ENCODE data around the gene MCF2L. TPM values are rescaled to one million over a fixed set of nuclear protein-coding genes. Genes with fewer than 3 reads are reported as not detected.
A peak's percentile ranks its signal among the peaks of the same experiment; 100 is the strongest.

MCF2L gene
- total RNA-seq, 1 donor from 2014 or later, result 16.5 TPM

DNA sequence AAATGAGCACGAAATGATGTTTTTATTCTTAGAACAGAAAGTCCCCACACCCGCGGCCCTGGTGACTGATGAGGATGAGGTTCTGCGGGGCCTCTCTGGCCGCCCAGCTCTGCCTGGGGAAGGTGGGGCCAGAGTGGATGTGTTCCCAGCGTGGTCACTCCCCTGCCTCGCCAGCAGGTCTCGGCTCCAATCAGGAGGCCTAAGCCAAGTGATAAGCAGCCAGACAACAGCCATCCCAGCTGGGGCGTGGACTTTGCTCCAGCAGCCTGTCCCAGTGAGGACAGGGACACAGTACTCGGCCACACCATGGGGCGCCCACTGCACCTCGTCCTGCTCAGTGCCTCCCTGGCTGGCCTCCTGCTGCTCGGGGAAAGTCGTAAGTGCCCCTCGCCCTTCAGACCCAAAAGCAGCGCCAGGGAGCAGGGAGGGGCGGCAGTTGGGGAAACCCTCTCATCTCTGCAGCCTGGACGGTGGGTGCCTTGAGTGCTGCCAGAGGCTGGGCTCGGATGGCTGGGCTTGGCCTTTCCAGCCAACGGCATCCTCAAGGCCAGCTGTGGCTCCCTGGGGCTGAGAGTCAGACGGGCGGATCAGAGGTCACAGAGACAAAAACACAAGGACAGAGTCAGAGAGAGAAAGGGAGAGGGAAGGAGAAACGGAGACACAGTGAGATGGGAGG is 153.7 kb downstream of the MCF2L start, which contains the start of gene F10:
TSS of gene F10 (plus strand) at position 250 of the 676 bp plus-strand sequence. CDS start at position 307, 57 bp downstream.
- no peaks in the 10 kb centered on the region for H3K4me1 Mint-ChIP-seq (ENCODE audit: unreplicated experiment)

DNA sequence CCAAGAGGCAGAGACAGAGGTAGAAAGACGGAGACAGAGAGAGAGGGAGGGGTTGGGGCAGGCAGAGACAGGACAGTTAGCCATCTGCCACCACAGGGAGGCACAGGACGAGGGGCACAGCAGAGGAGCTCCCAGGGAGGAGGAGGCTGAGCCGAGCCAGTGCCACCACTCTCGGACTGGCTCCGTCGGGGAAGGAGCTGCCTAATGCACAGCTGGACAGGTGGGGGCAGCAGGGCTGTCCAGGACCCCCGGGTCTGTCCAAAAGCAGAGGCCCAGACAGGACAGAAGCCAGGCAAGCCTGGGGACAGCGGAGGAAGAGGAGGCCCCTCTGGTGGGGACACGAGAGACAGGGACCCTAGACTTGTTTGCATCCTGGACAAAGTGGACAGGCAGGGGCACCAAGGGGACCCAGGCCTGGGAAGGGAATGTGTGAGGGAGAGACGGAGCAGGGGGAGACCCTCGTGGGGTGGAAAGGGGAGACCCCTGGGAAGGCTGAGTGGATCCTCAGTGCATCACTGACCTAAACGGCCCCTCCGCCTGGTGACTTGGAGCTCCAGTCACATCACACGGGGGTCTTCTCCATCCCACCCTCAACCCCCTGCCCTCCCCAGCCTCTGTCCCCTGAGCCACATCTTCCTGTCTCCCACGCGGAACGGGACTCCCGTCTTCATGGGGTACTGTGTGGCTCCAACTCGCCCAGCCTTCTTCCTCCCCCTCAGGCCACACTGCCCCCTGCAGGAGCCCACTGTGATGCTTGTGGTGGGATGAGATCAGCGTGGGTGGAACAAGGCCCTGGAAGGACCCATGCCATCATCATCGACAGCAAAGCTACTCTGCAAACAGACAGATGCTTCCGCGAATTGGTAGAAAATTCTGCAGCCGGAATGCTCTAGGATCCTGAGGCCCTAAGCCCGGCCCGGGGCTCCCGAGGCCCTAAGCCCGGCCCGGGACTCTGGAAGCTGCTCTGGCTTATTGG is 154.5 kb downstream of the MCF2L start:
- Mint-ChIP-seq H3K27me3 (ENCODE audit: unreplicated experiment) (peaks cover 13% of the 10 kb centered on the region), H3K36me3 (ENCODE audit: low read depth, unreplicated experiment) (peaks cover 4% of the 10 kb centered on the region), H3K9me3 (ENCODE audit: unreplicated experiment) (no peaks in the 10 kb centered on the region), H3K4me1 (ENCODE audit: unreplicated experiment) (no peaks in the 10 kb centered on the region), H3K27ac (ENCODE audit: unreplicated experiment) (no peak overlapping the region), H3K4me3 (ENCODE audit: unreplicated experiment) (no peak overlapping the region)
- DNase-seq (ENCODE audit: low spot score), result peak; percentile 38
- TF ChIP-seq, protein P1, sequence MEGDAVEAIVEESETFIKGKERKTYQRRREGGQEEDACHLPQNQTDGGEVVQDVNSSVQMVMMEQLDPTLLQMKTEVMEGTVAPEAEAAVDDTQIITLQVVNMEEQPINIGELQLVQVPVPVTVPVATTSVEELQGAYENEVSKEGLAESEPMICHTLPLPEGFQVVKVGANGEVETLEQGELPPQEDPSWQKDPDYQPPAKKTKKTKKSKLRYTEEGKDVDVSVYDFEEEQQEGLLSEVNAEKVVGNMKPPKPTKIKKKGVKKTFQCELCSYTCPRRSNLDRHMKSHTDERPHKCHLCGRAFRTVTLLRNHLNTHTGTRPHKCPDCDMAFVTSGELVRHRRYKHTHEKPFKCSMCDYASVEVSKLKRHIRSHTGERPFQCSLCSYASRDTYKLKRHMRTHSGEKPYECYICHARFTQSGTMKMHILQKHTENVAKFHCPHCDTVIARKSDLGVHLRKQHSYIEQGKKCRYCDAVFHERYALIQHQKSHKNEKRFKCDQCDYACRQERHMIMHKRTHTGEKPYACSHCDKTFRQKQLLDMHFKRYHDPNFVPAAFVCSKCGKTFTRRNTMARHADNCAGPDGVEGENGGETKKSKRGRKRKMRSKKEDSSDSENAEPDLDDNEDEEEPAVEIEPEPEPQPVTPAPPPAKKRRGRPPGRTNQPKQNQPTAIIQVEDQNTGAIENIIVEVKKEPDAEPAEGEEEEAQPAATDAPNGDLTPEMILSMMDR (IDR thresholded peaks at IDR 0.05; ENCODE audit: unreplicated experiment), result no peak

More for the DNA sequence above, 153.7 kb downstream of the MCF2L start, which contains the start of gene F10:
- H3K27ac Mint-ChIP-seq (ENCODE audit: unreplicated experiment), result no peak within 1 kb of the TSS
- no peak for DNase-seq (ENCODE audit: low spot score)
- no peak within 1 kb of the TSS for H3K4me3 Mint-ChIP-seq (ENCODE audit: unreplicated experiment)
- H3K27me3 Mint-ChIP-seq (ENCODE audit: unreplicated experiment), result peaks cover 13% of the 10 kb centered on the region
- H3K36me3 Mint-ChIP-seq (ENCODE audit: low read depth, unreplicated experiment), result peaks cover 4% of the 10 kb centered on the region
- H3K9me3 Mint-ChIP-seq (ENCODE audit: unreplicated experiment), result no peaks in the 10 kb centered on the region
- TF ChIP-seq, protein P1 (IDR thresholded peaks at IDR 0.05; ENCODE audit: unreplicated experiment), result no peak

DNA sequence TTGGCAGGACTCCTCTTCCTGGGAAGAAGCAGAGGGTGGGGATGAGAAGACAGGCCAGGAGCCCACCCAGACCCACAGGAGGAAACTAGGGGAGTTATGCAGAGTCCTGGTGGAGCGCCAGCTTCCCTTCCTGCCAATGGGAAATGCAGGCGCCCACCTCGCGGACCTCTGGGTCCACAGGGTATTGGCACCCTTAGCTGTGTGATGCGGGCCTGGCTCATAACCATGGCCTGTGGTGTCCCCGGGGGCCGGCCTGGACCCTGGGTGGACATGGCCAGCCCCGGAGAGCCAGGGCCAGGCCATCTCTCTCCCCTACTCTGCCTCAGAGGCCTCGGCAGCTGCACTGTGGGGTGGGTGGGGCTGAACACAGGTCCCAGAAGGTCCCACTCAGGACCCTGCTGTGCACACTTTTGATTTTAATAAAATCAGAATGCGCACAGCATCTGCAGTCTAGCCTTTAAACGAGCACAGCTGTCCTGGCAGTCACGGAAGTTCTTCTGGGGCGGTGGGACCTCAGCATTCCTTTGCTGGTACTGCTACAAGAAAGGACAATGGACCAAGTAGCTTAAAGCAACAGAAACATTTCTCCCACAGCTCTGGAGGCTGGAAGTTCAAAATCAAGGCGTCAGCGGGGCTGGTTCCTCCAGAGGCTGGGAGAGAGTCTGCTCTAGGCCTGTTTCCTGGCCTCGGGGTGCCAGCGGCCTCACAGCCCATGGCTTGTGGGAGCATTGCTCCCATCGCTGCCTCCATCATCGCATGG is 155.4 kb downstream of the MCF2L start:
- TF ChIP-seq, protein P1 (IDR thresholded peaks at IDR 0.05; ENCODE audit: unreplicated experiment), result no peak
- Mint-ChIP-seq H3K27ac (ENCODE audit: unreplicated experiment) (no peak overlapping the region), H3K36me3 (ENCODE audit: low read depth, unreplicated experiment) (peaks cover 4% of the 10 kb centered on the region), H3K27me3 (ENCODE audit: unreplicated experiment) (peaks cover 13% of the 10 kb centered on the region), H3K4me1 (ENCODE audit: unreplicated experiment) (no peaks in the 10 kb centered on the region), H3K9me3 (ENCODE audit: unreplicated experiment) (no peaks in the 10 kb centered on the region), H3K4me3 (ENCODE audit: unreplicated experiment) (no peak overlapping the region)
- DNase-seq (ENCODE audit: low spot score), result no peak

DNA sequence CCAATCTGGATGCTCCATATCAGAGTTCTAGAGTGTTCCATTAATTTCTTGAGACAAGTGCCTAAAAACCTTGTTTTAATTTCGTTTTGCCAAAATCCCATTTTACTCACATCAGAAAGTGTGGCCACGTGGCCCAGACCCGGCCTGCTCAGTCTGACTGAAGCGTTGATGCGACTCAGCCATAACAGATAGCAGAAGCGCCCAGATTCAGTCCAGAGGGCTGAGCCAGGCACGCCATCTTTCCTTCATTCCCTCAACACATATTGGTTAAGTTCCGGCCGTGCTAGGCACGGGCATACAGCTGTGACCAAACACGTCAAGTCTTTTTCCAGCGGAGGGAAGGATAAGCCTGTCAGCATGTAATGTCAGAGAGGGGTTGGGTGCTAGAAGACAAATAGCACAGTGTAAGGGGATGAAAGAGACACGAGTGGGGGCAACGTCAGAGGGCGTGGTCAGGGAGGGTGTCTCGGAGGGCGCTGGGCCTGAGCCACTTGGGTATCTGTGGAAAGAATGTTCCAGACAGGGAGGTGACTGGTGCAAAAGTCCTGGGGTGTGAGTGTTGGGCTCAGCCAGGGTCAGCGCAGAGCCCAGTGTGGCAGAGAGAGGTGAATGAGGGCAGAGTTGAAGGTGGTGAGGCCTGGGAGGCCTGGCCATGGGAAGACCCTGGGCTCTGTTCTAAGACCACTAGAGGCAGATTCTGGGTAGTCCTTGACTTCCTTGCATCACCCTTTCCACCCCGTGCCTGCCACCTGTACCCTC is 156.7 kb downstream of the MCF2L start:
- DNase-seq (ENCODE audit: low spot score), result no peak
- TF ChIP-seq, protein P1 (IDR thresholded peaks at IDR 0.05; ENCODE audit: unreplicated experiment), result no peak
- H3K9me3 Mint-ChIP-seq (ENCODE audit: unreplicated experiment), result no peaks in the 10 kb centered on the region
- no peaks in the 10 kb centered on the region for H3K4me1 Mint-ChIP-seq (ENCODE audit: unreplicated experiment)
- H3K36me3 Mint-ChIP-seq (ENCODE audit: low read depth, unreplicated experiment), result peaks cover 4% of the 10 kb centered on the region
- no peak overlapping the region for H3K4me3 Mint-ChIP-seq (ENCODE audit: unreplicated experiment)
- peaks cover 8% of the 10 kb centered on the region for H3K27me3 Mint-ChIP-seq (ENCODE audit: unreplicated experiment)
- no peak overlapping the region for H3K27ac Mint-ChIP-seq (ENCODE audit: unreplicated experiment)
